CD4-positive, alpha-beta T cell treated with Interleukin-4 for 1 hour (primary cell): Measurements from ENCODE around the gene TMEM272.

Experiments
- DNase-seq, 2 donors: peaks; one replicate each; pipeline ENCODE4 v3.0.0-alpha.2; 2020 to 2022

Gene TMEM272

GRCh38 chr13:51844862-51845573 lies at the start of gene TMEM272:
TMEM272 (minus strand) TSS chr13:51845177; CDS start chr13:51838530, 6,647 bp downstream.
- DNase-seq: peak; percentile 35 to 44

- no peak for DNase-seq
Measured at GRCh38 chr13:51894239-51894638, 49.3 kb upstream of the TMEM272 start.

DNA sequence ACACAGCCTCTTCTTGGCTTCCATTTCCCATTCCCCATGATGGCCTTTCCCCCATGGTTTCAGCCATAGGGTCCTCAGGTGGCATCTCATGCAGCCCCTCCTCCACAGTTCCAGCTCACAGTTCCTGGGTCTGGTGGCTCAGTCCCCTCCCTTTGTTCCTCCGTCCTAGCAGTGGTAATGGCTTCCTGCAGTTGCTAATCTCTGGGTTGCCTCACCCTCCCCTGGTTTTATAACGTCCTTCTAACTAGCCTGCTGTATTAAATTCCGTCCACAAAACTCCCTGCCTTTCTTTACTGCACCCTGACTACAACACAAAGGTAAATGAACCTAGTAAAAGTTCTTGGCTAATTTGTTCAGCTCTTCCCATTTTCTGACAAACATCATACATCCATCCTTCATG lies 47.7 kb upstream of the TMEM272 start:
- no peak for DNase-seq

DNA sequence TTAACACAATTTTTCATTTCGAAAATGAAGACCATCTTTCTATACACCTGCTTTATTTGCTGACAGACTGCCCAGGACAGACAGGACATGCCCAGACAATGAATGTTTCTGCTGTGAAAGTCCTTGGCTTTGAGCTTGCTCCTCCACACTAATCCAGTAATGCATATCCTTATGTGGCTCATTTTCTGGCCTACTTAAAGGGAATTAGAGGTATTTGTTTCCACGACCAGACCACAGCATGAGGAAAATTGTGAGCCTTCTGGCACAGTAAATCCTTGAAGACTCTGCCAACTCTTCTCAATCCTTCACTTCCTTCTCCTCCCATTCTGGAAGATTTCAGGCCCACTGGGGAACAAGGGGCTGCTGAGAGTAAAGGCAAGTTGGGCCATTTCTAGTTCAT lies 42.5 kb upstream of the TMEM272 start:
- DNase-seq: no peak

- DNase-seq: no peak
Measured at GRCh38 chr13:51885651-51886050, 40.7 kb upstream of the TMEM272 start.

DNA sequence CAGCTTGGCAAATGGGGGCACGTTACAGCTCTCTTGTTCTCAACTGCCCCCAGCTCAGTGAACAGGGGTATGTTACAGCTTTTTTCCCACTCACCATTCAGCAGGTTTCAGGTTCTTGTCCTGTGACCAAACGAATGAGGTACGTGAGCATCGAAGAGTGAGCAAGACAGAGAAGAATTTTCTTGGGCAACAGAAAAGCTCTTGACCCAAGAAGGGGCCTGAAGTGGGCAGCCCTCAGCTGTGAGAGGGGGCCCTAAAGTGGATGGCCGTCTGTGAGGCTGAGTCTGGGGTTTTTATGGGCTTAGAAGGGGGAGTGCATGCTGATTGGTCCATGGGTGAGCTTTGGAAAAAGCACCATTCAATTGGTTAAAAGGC lies 38.2 kb upstream of the TMEM272 start:
- no peak for DNase-seq

DNA sequence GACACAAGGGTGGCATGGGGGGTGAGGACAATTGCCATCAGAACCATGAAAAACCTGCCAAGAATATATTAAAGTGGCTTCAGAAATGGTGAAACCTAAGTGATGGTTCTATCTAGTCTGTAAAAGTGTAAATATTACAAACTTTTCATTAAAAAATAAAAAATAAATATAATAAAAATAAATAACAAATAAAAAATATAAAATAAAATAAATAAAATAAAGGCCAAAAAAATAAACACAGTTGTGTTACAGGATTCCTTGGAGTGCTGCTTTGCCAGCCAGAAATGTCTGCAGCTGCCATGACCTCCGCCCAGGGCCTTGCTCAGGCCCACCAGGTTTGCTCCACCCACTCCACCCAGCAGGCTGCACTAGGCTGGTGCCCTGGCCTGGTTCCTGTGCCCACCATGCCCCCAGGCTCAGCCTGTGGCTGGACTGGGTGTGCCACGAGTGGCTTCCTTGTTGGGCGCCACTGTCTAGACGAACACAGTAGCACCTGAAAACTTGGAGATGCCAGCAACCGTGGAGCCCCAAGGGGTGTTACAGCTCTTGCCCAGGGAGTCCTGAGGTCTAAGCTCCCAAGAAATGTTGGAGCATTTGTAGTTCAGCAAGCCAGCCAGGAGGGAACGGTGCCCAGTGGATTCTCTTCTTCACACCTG lies 37.7 kb upstream of the TMEM272 start:
- DNase-seq: no peak

DNA sequence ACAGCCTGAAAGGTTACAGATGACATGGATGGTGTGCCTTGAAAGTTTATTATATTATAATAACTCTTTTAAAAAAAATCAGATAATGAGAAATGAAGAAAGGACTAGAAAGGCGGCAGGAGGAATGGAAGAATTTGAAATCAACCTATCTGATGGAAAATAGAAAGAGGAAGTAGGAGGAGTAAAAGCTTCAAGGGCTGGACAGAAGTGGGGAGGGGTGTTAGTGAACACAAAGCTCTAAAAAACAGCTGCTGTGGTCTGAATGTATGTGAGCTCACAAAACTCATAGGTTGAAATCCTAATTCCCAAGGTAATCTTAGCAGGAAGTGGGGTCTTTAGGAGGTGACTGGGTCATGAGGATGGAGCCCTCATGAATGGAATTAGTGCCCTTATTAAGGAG lies 36.3 kb upstream of the TMEM272 start:
- no peak for DNase-seq

DNA sequence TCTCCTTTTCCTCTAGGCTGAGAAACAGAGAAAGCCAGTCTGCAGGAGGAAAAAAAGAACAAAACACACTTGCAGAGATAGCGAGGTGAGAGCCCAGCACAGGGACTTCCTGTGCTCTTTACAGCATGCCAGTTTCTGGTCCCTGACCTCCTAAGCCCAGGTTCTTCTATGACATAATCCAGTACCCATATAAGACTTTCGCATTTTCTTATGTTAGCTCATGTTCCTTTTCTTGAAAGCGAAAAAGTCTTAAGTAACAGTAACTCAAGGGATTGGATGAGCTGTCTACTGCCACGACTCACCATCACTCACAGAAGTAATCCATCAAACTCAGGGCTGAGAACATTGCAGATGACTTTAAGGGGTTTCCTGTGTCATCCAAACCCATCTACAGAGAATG lies 34.2 kb upstream of the TMEM272 start:
- DNase-seq: no peak

DNA sequence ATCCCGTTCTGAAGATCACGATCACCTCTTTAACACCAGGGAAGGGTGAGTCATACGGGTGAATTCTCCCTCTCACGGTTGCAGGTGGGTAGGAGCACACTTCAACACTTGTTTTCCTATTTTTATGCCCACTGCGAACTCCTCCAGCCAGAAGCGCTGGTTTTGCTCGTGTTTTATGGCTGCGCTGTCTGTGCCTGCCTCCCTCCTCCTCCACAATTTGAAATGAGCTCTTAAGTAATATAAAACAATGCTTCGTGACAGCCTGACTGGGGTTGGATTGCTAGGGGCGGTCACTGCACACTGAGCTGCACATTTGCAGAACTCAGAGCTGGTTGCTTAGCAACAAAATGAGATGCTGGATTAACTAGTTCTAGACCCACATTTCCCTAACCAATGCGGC lies 29.7 kb upstream of the TMEM272 start:
- no peak for DNase-seq

GRCh38 chr13:51873837-51874236 lies 28.9 kb upstream of the TMEM272 start:
- no peak for DNase-seq

DNA sequence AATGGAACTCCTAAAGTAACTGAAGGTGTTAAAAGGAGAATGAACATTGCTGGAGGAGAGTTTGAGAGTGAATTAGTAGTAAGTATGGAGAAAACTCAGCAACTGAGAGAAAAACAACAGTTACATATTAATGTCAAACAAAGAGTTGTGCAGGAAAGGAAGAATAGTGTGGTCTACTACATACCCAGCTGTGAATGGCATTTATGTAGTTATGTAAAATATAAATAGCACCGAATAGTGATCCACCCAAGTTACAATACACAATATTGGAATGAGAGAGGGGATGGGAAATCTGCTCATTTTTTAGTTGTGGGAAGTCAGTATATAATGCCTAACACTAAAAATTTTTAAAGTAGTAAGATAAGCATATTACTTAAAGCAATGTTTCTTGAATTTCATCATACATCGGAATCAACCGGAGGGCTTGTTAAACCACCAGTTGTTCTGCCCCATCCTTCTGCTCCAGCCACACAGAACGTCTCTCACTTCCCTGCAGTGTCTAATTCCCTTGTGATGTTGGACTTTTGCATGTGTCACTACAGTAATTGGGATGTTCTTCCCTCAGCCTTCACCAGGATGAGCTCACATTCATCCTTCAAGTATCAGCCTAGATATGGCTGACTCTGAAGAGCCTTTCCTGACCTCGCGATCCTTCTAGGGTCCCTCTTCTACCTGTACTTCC lies 28.3 kb upstream of the TMEM272 start:
- no peak for DNase-seq

DNA sequence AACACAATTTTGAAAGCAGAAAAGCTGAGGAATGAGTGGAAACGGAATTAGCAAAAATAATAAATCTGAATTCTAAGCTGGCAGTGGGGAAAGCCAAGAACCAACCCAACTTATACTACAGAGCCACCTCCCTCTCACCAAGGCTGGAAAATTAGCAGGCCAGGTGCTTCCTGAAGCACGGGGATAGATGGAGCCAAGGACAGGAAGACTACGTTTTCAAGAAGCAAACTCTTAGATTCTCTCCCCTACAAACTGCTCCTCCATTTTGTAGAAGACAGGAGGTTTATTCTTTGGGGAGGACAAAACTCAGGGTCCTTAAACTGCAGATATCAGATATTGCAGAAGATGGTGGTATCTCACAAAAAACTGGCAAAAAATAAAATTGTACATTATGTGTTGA lies 25.6 kb upstream of the TMEM272 start:
- DNase-seq: no peak

DNA sequence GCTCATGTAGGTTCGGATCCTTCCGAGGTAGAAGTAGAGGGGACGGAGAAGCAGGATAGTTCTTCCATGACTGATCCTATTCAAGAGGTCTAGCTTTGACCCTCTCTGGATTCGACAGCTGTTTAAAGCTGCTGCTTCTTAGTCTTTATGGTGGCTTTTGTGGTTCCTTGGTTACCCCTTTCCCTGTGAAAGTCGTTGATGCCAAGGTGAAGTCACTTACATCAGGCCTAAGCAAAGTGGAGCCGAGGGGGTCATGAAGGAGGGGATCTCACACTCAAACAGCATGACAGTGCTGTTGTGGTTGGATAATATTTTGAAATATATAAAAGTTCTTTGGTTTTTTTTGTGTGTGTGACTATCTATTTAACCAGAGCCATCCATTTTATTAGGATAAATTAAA lies 24.9 kb upstream of the TMEM272 start:
- no peak for DNase-seq

DNA sequence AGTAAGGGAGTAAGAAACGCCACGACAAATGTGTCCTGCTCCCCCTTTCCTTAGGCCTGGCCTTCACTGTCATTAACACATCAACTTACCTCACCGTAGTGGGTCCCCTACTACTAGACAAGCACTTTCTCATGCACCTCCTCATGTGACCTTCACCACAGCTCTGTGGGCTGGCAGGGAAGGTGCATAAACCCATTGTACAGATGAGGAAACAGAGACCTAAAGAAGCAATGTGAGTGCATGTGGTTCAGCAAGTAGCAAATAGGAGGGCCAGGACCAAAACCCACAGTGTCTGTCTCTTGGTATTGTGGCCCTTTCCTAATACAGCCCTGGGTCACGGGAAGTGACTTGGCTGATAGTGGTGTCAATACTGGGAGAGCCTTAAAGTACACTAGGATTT lies 22.1 kb upstream of the TMEM272 start:
- DNase-seq: no peak

DNA sequence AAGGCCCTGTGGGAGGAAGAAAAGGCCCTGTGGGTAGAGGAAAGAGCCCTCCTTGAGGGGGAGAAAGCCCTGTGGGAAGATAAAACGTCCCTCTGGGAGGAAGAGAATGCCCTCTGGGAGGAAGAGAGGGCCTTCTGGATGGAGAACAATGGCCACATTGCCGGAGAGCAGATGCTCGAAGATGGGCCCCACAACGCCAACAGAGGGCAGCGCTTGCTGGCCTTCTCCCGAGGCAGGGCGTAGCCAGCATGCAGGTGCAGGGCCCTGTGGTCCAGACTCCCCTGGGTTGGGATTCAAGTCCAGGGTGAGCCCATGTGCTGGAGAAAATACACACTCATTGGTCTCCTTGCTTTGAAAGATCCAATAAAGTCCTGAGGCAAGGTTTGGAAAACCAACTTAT lies 20.9 kb upstream of the TMEM272 start:
- no peak for DNase-seq

GRCh38 chr13:51862957-51863356 lies 18.0 kb upstream of the TMEM272 start:
- no peak for DNase-seq

DNA sequence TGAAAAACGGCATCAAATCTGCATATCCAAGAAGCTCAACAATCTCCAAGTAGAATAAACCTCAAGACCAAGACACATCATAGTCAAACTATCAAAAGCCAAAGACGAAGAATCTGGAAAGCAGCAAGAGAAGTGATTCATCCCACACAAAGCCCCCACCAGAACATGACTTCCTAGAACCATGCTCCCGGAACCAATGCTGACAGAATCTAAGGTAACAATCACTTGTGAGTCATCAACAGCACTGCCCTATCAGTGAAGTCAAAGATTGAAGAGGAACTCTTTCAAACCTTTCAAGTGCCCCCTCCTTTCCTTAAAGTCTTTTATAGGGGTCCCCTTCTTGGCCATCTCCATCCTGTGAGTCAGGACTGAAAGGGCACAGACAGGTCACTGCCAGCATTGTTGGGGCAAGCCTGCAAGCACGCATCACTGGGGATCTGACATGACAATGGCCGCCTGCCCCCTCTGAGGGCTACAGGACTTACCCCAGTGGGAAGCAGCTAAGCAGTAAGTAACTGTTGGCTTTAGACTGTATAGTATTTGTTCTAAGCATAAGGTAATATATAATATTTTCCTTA lies 16.8 kb upstream of the TMEM272 start, which contains the start of gene CCDC70:
Gene CCDC70, plus strand, starts transcription at position 247 of the 578 bp plus-strand sequence. CDS start 3,443 bp downstream, outside the sequence.
- no peak for DNase-seq

DNA sequence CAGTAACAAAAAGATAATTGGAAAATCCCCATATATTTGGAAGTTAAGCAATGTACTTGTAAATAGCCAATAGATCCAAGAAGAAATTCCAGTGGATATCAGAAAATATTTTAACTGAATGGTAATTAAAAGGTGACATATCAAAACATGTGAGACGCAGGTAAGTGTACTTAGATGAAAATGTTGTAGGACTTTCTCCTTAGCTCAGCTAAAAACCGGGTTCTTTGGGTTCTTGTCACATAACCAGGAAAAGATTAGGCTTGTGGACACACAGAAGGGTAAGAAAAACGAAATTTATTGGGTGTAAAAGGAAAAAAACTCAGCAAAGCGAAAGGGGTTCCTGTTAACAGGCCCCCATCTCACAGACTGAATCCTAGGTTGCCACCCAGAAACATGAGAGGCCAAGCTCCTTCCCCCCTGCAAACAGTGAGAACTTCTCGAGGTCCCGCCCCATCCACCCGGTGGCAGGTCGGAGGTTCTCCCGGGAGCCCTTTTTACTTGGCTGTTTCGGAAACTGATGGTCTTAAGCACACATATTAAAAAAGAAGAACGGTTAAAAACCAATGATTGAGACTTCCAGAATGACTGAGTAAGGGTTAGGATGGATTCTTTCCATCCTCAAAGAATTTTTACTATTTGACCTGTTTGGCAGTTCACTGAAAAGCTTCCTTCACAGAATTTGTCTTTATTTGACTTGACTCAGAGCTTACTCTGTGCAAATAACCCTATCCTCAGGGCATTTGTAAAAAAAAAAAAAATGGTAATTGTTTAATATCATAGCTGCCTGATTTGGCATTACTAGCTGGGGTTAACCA lies 13.7 kb upstream of the TMEM272 start:
- DNase-seq: no peak

- no peak for DNase-seq
Measured at GRCh38 chr13:51856998-51857397, 12.0 kb upstream of the TMEM272 start.

- no peak for DNase-seq
Measured at GRCh38 chr13:51856027-51856736, 11.2 kb upstream of the TMEM272 start.
